Effector memory CD4-positive, alpha-beta T cell (primary cell): ENCODE measurements around the gene FGFR1OP2.
"Not testable (repeated sequence)": the region's sequence is repeated elsewhere in the genome, so short reads cannot be mapped to it uniquely, and the experiment has no call there.

ENCODE experiments used
- DNase-seq, 3 donors: peaks; one replicate each; pipeline ENCODE4 v3.0.0-alpha.2; 2020
- H3K27ac ChIP-seq: 2 replicates; pipeline ENCODE4 v1.7.0; 2013; ENCODE audit warnings: mild to moderate bottlenecking, low read length, moderate library complexity; ENCODE audit not compliant: insufficient read depth, poor library complexity, severe bottlenecking
- H3K27me3 ChIP-seq: replicated peaks from 2 replicates; pipeline ENCODE4 v1.7.0; 2013; ENCODE audit warnings: mild to moderate bottlenecking, low read length; ENCODE audit not compliant: insufficient read depth, control insufficient read depth, poor library complexity, severe bottlenecking
- H3K36me3 ChIP-seq: 2 replicates; pipeline ENCODE4 v1.7.0; 2013; ENCODE audit warnings: mild to moderate bottlenecking, low read length, moderate library complexity; ENCODE audit not compliant: control insufficient read depth, insufficient read depth
- H3K4me1 ChIP-seq: 2 replicates; pipeline ENCODE4 v1.7.0; 2013; ENCODE audit warnings: low read length, mild to moderate bottlenecking; ENCODE audit not compliant: control insufficient read depth, insufficient read depth, poor library complexity, severe bottlenecking
- H3K4me3 ChIP-seq: 2 replicates; pipeline ENCODE4 v1.7.0; 2013; ENCODE audit warnings: low read length, low read depth, mild to moderate bottlenecking; ENCODE audit not compliant: insufficient read depth, poor library complexity, severe bottlenecking
- H3K9me3 ChIP-seq: 2 replicates; pipeline ENCODE4 v1.7.0; 2013; ENCODE audit warnings: mild to moderate bottlenecking, low read length, moderate library complexity; ENCODE audit not compliant: control insufficient read depth
- total RNA-seq, 3 donors: gene quantifications; one replicate each; lab custom pipeline; 2026; lab: John Stamatoyannopoulos, UW

The FGFR1OP2 gene
- total RNA-seq, result 58.7 to 105 (median 68.7) reads per million in 3 donors

DNA sequence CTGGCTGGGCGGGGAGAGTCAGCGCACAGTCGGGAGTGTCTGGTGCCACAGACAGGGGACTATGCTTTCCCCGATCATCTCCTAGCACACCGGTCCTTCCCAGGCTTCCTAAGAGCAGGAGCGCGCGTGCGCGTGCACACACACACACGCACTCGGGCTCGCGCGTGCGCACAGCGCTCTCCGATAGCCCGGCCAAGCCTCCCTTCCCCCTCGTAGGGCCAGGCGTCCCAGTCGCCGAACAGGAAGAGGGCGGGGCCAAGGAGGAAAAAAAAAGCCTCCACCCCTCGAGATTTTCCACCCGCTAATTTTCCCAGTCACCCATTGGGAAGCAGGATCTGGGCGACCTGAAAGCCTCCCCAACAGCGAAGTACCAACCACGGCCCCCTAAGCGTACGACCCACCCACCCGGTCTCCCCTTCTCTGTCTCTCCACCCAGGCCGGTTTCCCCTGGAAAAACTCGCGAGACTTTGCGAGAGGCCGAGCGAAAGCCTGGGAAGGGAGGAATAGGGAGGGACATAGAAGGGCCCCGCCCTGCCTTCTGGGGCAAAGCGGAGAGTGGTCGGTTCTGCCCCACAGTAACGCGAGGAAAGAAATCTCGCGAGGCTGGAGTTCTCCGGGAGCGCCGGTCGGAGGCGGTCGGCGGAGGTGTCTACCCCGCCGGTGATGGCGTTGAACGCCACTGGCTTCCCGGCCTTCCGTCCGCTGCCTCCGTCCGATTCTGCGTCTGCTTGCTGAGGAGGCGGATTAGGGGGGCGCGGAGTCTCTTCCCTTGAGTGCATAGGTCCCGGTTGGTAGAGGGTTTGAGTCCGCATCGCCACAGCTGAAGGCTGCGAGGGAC, at the start of gene FGFR1OP2, which contains the start of gene INTS13:
Gene FGFR1OP2 (plus strand): TSS at position 608 of the 838 bp plus-strand sequence. CDS start 15,689 bp downstream, outside the sequence.
Gene INTS13 (minus strand): TSS at position 119 of the 838 bp plus-strand sequence. CDS start 1,178 bp downstream, outside the sequence.
- Histone ChIP-seq H3K36me3 (no peaks in the 10 kb centered on the region), H3K4me3 (peak within 1 kb of the TSS; percentile 86), H3K27me3 (no peaks in the 10 kb centered on the region), H3K27ac (peak within 1 kb of the TSS; percentile 94), H3K9me3 (no peaks in the 10 kb centered on the region), H3K4me1 (peaks cover 27% of the 10 kb centered on the region)
- peak; percentile 92 to 97 (median 93) for DNase-seq

DNA sequence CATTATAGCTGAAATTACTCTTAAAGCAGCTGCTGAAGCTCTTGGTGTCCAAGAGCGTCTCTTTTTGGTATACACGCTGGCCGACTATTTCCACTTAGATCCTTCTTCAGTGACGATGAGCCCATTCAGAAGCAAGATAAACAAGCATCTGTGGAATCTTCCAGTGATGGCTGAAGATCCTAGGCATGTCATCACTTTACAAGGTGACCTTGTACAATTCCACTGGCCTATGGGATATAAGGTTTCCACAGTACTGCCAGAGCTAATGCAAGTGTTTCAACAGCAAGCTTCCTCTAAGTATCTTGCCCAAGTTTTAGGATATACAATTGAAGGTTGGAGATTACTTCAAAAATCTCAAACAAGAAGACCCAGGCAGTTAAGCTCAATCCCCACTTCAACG, 47.5 kb upstream of the FGFR1OP2 start:
- no peak for DNase-seq
- Histone ChIP-seq H3K27ac (no peak overlapping the region), H3K36me3 (no peaks in the 10 kb centered on the region), H3K9me3 (no peaks in the 10 kb centered on the region), H3K4me1 (no peaks in the 10 kb centered on the region), H3K27me3 (no peaks in the 10 kb centered on the region), H3K4me3 (no peak overlapping the region)

- no peaks in the 10 kb centered on the region for H3K27me3 ChIP-seq
- H3K36me3 ChIP-seq, result no peaks in the 10 kb centered on the region
- no peak overlapping the region for H3K27ac ChIP-seq
- no peak for DNase-seq
- H3K4me3 ChIP-seq, result no peak overlapping the region
- no peaks in the 10 kb centered on the region for H3K4me1 ChIP-seq
- no peaks in the 10 kb centered on the region for H3K9me3 ChIP-seq
Measured at GRCh38 chr12:26891704-26892103, 46.6 kb upstream of the FGFR1OP2 start.

DNA sequence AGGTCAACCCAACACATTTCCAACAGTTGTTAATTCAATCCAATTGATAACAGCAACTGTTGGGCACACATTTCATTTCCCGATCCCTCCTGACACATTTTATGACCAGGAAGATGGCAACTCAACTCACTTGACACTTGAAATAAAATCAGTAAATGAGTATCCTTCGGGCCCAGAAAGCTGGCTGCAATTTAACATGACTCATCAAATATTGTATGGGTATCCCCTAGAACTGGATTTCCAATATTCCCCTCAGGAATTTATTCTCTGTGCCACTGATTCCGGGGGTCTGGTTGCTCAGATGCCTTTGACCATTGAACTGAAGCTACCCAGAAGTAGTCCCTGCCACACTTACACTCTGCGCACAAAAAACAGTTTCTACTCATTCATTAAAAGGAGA, 42.6 kb upstream of the FGFR1OP2 start:
- DNase-seq, result no peak
- Histone ChIP-seq H3K27ac (no peak overlapping the region), H3K4me1 (no peaks in the 10 kb centered on the region), H3K9me3 (no peaks in the 10 kb centered on the region), H3K4me3 (no peak overlapping the region), H3K27me3 (no peaks in the 10 kb centered on the region), H3K36me3 (no peaks in the 10 kb centered on the region)

DNA sequence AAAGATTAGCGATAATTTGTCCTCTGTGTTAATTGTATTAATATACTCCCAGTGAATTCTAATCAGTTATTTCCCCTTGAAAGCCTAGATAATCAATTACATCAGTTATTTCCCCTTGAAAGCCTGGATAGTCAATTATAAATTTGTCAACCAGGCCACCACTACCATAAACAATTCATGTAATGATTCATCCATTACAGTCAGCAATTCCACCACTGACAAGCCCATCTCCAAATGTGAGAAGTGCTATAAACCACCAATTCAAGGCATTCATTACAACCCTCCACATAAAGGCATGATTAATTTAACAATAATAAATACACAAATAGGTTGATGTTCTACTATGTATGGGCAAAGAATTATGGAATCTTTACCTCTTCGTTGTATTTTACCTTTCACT, 41.4 kb upstream of the FGFR1OP2 start:
- H3K4me3 ChIP-seq, result no peak overlapping the region
- DNase-seq, result no peak
- no peaks in the 10 kb centered on the region for H3K27me3 ChIP-seq
- no peaks in the 10 kb centered on the region for H3K36me3 ChIP-seq
- H3K27ac ChIP-seq, result no peak overlapping the region
- H3K4me1 ChIP-seq, result no peaks in the 10 kb centered on the region
- H3K9me3 ChIP-seq, result no peaks in the 10 kb centered on the region

DNA sequence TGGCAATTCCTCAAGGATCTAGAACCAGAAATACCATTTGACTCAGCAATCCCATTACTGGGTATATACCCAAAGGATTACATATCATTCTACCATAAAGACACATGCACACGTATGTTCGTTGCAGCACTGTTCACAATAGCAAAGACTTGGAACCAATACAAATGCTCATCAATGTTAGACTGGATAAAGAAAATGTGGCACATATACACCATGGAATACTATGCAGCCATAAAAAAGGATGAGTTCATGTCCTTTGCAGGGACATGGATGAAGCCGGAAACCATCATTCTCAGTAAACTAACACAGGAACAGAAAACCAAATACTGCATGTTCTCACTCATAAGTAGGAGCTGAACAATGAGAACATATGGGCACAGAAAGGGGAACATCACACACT, 34.9 kb upstream of the FGFR1OP2 start:
- H3K4me3 ChIP-seq, H3K9me3 ChIP-seq, DNase-seq, H3K27ac ChIP-seq, H3K27me3 ChIP-seq, H3K4me1 ChIP-seq: not testable (repeated sequence)
- peaks cover 20% of the 10 kb centered on the region for H3K36me3 ChIP-seq

DNA sequence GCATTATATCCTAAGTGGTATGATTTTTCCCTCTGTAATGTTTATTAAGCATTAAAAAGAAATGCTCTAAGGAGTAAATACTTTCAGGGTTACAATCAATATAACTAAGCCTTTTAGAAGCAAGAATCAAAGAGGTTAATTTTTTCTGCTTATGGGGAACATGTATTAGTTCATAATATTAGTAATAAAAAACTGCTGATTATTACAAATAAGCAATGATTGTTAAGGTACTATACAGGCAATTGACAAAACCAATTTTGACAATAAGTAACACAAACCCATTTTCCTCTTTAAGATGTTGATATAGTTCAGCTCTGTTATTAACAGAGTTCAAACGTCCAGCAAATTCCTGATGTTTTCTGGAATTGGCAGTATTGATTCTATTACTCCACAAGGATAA, 32.2 kb upstream of the FGFR1OP2 start:
- no peak overlapping the region for H3K27ac ChIP-seq
- H3K4me3 ChIP-seq, result no peak overlapping the region

GRCh38 chr12:26906704-26907103, 31.6 kb upstream of the FGFR1OP2 start:
- Histone ChIP-seq H3K36me3 (peaks cover 35% of the 10 kb centered on the region), H3K27me3 (no peaks in the 10 kb centered on the region), H3K27ac (no peak overlapping the region), H3K4me1 (no peaks in the 10 kb centered on the region), H3K9me3 (no peaks in the 10 kb centered on the region), H3K4me3 (no peak overlapping the region)
- DNase-seq, result no peak

More for the DNA sequence above, 32.2 kb upstream of the FGFR1OP2 start:
- Histone ChIP-seq H3K27me3 (no peaks in the 10 kb centered on the region), H3K36me3 (peaks cover 33% of the 10 kb centered on the region), H3K9me3 (no peaks in the 10 kb centered on the region), H3K4me1 (no peaks in the 10 kb centered on the region)
- no peak for DNase-seq

DNA sequence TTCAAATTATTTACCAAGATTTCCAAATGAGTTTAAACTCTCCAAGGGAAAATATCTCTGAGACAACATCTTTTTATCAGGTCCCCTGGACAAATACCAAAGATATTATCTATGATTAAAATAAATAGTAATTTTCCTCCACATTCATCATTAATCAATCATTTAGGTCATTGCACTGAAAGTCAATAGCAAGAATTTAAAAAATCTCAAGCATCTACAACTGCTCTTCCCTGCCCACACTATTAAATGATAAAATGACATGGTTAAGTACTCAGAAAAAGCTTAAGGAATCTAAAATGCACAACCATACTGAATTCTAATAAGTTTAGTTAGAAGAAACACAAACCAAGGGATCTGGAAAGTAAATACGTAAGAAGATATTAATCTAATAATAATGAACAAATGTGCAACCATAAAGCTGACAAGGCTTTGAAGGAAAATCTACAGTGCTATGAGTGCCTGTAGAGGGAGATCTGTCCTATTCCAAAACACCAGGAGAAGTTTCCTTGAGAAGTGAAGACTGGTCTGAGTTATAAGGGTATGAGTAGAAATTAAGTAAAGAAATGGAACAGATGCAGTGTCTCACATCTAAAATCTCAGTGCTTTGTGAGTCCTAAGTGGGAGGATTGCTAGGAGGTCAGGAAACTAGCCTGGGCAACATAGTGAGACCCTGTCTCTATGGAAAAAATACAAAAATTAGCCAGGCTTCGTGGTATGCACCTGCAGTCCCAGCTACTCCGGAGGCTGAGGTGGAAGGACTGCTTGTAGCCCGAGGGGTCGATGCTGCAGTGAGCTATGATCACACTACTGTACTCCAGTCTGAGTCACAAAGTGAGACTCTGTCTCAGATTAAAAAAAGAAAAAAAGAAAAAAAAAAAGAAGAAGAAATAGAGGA, 19.7 kb upstream of the FGFR1OP2 start:
- Histone ChIP-seq H3K27me3 (no peaks in the 10 kb centered on the region), H3K4me3 (no peak overlapping the region), H3K4me1 (no peaks in the 10 kb centered on the region), H3K36me3 (peaks cover 31% of the 10 kb centered on the region), H3K27ac (no peak overlapping the region), H3K9me3 (no peaks in the 10 kb centered on the region)
- no peak for DNase-seq

DNA sequence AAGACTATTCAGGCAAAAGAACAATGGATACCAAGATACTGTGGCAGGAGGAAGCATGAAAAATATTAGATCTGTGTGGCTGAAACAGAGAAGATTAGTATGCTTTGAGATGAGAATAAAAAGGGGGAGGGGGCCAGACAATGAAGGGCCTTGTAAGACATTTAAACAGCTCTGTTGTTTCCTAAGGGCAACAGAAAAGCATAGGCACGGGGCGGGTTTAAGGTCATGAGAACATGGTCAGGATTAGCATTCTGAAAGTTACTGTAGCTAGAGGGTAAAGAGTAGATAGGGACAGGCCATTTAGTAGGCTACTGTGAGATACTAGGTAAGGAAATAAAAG, 19.1 kb upstream of the FGFR1OP2 start:
- Histone ChIP-seq H3K27me3 (no peaks in the 10 kb centered on the region), H3K27ac (no peak overlapping the region), H3K9me3 (no peaks in the 10 kb centered on the region), H3K4me3 (no peak overlapping the region), H3K4me1 (no peaks in the 10 kb centered on the region), H3K36me3 (peaks cover 32% of the 10 kb centered on the region)
- no peak for DNase-seq
